COLO668 (cell line): ENCODE measurements around the gene CD99L2.

ENCODE experiments used
- DNase-seq: peaks from one replicate; lab custom pipeline; 2025; ENCODE audit not compliant: unreplicated experiment; lab: John Stamatoyannopoulos, UW

Gene CD99L2, protein sequence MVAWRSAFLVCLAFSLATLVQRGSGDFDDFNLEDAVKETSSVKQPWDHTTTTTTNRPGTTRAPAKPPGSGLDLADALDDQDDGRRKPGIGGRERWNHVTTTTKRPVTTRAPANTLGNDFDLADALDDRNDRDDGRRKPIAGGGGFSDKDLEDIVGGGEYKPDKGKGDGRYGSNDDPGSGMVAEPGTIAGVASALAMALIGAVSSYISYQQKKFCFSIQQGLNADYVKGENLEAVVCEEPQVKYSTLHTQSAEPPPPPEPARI

DNA sequence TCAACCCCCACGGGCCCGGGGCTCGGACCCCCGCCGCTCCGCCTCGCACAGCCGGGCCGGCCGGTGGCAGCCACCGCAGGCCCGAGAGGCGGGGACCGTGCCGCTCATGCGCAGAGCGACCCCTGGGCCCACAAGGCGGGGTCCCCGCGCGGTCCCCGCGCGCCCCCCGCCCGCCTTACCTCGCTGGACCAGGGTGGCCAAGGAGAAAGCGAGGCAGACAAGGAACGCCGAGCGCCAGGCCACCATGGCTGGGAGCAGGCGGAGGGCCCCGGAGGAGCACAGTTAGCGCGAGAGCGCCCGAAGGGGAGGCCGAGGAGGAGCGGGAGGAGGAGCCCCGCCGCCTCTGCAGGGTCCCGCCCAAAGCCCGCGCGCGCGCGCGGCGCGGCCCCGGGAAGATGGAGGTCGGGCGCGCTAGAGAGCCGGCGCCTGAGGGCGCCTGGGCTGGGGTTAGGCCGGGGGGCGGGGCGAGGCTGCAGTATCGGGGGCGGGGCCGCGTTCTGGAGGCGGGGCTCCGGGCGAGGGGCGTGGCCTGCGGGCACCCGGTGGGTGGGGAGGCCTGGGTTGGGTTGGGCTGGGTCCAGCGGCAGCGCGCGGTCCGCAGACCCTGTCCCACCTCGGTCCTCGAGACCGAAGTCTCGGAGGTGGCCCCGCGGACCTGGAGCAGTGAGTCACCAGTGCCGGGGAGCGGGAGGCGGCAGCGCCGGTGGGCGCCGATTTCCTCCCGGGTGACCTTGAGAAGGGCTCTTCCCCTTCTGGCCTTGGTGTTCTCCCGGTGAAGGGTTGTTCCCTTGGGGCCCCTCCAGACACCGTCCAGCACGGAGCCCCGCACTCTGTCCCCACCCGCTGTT is at the start of gene CD99L2:
Gene CD99L2, minus strand, starts transcription at position 326 of the 848 bp plus-strand sequence. Its CDS starts 80 bp downstream, at position 246.
- DNase-seq = peak; percentile 98

DNA sequence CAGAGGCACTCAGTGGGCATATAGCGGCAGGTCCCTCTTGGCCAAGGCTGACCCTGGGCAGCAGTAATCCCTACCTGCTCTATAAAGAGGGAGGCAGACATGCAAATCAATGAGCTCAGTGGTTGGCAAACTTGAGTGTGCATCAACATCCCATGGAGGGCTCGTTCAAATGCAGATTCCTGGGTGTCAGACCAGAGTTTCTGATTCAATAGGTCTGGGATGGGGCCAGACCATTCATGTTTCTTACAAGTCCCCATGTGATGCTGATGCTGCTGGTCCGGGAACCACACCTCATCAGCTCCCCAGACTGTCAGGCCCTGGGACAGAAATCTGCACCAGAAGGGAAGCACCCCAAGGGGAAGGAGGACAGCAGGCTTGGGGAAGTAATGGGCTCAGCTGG is 45.8 kb upstream of the CD99L2 start:
- no peak for DNase-seq

DNA sequence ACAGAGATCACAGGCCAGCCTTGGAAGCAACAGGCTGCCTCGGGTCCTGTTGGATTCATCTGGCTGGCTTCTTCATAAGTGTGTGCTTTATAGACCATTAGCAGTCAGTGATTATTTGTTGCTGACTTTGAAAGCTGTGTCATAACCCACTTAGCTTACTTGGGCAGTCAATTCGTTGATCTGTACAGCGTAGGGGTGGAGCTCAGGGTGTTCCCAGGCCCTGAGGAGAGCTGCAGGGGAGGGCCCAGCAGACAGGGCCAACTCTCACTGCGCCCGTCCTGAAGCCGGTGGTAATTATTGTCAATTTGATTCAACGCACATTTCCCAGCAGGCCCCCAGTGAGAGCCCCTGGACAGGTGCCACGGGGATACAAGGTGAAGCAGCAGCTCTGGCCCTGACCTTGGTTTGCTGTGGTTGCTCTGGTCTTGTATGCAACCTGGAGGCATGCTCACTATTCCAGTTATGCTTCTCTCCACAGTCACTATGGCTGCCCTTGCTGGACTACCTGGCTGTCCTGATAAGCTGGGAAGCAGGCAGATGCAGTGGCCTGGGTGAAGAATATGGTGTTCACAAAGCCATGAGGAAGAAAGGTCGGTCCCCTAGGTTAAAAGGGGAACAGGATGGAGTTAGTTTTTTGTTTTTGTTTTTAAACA is 44.6 kb upstream of the CD99L2 start:
- no peak for DNase-seq

DNA sequence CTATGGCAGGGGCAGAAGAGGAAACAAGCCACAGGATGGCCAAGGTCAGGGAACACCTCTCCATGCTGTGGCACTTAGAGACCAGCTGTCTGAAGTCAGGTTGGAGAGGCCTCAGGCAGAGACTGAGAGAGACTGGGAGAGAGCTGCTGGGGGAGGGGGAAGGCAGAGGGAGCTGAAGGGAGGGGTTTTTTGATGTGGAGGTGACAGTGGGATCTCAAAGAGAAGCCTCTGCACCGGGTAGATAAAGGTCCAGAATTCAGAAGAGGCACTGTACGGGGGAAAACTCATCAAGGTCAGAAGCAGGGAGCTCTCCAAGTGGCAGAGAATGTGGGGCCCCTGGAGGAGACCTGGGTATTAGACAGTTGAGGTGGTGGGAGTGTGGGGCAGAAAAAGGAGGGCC is 43.1 kb upstream of the CD99L2 start:
- DNase-seq = no peak

DNA sequence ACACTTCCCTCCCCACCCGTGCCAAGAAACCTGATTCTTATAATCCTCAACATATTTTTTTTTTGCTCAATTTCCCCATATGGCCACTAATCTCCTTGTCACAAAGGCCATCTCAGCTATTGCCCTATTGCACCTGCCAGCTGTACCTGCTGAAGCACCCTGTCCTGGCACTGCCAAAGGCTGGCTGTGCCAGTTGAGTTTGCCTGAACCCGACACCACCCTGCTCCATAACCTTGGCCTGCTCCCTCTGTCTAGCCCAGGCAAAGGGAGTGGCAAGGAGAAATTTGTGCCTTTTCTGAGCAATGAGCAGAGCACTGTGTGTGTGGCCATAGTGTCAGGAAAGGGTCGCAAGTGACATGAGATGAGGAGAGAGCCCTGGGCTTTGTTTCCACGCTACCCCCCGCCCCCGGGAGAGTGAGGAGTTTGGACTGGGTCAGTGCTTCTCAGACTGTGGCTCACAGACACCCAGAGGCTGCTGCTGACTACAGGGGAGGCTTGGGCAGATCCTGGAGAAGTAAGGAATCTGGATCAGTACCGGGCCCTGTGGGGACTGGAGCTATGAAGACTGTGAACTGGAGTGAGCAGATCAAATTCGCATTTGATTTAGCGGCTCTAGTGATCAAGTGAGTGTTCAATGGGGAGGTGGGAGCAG is 42.5 kb upstream of the CD99L2 start:
- no peak for DNase-seq

DNA sequence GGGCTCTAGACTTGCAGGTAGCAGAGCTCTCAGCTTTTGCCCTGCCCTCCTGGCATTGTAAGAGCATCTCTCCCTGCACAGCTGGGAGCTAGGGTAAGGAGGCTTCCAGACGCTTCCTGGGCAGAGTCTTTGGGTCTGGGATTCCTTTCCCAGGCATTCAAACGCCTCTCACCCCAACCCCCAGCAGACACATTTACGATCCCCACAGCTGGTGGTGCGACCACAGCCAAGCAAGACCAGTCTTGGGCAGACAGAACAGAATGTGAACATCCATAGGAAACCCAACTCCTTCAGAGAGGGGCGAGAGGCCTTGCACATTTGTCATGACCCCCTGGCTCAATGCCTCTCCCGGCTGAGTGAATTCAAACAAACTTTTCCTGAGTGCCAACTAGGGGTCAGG is 38.1 kb upstream of the CD99L2 start:
- no peak for DNase-seq

DNA sequence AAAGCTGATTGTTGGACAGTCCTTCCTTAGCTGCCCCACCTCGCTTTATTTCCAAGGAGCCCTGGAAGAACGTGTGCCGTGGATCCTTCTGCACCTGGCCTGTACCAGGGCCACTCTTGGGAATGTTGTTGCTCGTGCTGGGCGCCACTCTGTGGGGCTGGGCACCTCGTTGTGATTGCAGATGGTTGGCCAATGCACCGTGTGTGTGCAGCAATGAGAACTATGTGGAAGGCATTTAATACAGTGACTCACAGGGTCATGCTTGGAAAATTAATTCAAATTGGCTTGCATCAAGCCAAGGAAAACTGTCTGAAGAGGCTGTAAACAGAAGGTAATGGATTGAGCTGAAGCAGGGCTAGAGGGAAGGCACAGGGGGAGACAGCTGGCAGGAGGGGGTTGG is 37.0 kb upstream of the CD99L2 start:
- no peak for DNase-seq

DNA sequence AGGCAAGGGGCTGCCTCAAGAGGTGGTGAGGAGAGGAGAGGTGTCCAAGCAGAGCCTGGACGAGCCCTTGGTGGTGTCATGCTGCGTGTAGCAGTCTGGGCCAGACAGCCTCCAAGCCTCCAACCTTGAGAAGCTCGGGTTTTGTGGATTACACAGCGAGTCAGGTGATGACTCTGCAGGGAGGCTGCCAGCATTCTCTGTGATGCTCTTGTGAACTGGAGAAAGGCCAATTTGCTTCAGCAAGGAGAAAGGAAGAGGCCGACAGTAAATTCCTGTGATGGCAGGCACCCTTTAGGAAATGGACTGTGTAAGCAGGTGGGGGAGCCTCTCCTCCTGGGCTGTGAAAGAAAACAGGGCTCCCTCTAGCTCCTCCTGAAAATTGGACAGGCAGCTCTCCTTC is 36.0 kb upstream of the CD99L2 start:
- DNase-seq = no peak

DNA sequence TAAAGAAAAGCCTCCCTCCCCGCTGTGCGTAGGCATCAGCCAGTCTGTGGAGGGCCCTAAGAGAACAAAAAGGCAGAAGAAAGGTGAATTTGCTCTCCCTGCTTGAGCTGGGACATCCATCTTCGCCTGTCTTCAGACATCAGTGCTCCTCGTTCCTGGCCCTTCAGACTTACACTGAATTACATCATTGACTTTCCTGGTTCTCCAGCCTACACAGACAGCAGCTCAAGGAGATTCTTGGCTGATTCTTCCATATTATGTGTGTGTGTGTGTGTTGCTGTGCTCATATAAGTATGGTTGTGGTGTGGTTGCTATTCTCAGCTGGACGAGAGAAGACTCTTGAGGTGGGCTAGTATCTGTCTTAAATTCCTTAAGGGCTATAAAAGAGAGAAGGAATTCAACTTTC is 35.5 kb upstream of the CD99L2 start:
- DNase-seq = no peak

DNA sequence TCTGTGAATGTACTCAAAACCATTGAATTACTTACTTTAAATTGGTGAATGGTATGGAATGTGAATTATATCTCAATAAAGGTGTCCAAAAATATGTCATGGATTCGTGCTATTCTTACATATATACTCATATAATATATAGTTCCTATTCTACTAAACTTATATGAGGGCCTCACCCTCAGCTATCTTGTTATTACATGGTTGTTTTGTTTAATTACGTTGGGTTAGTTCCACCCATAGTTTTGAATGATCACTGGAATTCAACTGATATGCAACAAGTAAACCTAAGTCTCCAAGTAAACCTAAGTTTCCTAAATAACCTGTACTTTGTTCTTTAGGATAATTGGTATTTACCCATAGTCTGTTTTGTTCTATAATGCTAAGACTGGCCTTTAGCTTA is 30.6 kb upstream of the CD99L2 start:
- no peak for DNase-seq

DNA sequence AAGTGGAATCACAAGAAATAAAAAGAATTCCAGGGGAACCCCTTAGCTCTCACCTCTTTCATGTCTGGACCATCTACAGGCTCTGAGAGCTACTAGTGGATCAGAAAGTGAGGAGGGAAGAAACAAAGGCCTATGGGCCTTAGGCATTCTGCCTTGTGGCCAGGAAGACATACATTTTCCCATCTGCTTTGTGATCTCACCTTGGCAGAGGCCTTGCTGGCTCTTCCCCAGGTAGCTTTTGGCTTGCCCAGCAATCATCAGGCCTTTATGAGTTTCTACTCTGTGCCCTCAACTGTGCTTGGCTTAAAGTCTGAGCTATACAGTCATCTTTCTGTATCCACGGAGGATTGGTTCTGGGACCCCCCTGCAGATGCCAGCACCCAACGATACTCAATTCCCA is 28.3 kb upstream of the CD99L2 start:
- no peak for DNase-seq

DNA sequence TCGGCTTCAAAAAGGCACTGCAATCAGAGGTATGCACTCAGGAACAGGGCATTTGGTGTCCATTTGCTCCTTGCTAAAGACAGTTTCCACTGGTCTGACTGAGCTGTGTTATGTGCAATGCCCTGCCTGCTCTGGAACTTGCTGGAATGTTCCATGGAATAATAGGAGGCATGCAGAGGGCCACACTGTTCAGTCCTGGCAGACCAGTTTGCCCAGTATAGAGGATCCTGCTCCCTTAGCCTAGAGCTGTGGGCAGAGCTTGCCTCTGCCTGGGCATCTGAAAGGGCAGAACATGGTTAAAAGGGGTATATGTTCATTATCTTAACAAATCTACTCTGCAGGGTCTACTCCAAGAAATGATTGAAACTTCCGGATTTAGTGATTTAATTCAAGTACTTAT is 27.8 kb upstream of the CD99L2 start:
- DNase-seq = no peak

DNA sequence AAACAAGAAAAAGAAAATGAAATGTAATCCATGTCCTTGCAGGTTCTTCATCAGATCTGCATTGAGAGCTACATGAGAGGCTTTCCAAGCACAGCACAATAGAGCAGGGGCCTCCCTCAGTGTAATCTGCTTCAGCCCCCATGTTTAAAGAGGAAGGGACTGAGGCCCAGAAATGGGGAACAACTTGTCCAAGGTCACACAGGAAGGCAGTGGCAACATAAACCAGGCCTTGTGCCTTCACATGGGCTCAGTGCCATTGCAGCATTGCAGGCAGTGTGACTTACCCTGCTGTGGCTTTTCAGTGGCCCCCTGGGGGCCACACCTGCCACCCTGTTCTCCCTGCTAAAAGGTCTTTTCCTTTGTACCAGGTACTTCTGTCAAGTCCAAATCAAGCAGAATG is 20.9 kb upstream of the CD99L2 start:
- DNase-seq = no peak

DNA sequence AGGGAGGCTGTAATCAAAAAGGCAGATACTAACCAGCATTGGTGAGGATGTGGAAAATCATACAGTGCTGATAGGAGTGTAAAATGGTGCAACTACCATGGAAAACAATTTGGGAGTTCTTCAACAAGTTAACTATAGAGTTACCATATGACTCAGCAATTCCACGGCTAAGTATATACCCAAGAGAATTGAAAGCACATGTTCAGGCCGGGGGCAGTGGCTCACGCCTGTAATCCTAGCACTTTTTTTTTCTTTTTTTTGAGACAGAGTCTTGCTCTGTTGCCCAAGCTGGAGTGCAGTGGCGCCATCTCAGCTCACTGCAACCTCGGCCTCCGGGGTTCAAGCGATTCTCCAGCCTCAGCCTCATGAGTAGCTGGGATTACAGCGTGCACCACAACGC is 15.0 kb upstream of the CD99L2 start:
- no peak for DNase-seq

DNA sequence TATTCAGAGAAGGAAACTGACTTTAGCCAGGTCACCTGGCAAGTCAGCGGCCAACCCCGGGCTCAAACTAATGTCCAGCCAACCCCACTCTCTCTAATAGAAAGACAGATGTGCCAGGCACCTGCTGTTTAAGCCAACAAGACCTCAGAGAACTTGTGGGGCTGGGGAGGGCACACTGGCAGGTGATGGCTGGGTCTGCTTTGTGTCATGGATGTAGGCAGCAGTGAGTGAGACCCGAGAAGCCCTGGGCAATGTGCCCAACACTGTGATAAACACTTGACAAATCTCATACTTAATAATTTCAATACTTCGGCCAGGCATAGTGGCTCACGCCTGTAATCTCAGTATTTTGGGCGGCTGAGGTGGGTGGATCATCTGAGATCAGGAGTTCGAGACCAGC is 9.0 kb upstream of the CD99L2 start:
- DNase-seq = peak; percentile 29

DNA sequence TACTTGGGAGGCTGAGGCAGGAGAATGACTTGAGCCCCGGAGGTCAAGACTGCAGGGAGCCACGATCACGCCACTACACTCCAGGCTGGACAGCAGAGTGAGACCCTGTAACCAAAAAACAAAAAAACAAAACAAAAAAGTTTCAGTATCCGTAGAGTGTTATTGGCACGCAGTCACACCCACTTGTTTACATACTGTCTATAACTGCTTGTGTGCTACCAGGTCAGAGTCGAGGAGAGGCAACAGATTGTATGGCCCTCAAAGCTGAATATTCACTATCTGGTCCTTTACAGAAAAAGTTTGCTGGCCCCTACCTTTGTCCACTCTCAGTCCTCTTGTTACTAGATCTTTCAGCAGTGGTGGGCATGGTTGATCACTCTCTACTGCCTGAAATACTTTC is 8.2 kb upstream of the CD99L2 start:
- DNase-seq = no peak

DNA sequence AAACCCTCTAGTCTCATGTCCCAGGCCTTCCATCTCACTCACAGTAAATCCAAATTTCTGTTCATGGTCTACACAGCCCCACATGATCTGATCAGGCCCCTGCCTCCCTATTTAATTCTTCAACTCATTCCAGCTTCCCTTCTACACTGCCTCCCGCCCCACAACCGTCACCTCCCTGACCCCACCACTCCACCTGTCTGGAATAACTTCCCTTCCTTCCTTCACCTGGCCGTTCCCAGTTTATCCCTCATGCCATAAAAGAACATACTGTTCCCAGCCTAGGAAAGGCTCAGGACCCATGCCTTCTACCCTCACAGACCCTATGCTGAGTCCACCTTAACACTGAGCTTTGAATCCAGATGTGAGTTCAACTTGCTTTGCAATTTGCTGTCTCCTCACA is 6.8 kb upstream of the CD99L2 start:
- DNase-seq = no peak

DNA sequence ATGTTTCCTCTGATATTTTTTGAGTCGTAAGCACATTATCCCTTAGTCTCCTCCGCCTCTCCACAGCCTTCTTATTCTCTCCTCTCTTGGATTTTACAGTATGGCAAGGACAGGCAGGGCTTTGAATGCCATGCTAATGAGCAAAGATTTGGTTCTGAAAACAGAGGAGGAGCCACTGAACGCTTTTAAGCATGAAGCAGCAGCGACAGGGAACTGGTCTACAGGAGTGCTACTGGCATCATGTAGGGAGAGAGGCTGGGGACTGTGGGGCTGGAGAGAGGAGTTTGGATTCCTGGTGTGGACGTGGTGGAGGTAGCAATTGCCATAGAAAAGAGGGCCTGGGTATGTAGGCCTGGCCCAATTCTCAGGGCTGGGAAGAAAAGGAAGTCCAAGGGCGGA is 4.6 kb upstream of the CD99L2 start:
- no peak for DNase-seq

DNA sequence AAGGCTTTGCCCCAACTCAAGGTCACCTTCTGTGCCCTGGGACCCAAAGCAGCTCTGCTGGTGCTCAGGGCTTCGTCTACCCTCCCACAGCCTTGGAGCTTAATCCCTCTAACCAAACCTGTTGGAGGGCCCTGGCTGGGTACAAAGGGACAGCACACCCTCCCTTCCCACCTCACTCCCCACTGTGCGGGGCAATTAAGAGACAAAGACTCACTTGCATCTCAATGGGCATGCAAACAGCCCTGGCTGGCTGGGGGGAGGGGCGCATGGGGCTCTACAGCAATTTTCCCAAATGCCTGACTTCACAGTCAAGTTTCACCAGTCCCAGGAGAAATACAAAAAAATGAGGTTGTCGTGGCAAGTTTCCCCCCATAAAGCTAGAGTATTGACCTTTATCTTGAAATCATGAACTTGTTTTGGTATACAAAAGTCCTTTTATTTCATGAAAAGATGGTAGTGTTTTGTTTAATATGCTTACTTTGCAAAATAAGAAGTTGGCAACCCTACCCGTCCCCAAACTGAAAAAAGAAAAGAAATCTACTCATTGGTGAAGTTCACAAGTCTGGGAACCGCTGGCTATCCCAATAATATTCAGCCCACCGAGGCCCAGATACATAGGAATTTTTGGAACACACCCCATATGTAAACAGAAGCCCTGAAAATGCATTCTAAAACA is 4.1 kb upstream of the CD99L2 start:
- peak; percentile 39 for DNase-seq

DNA sequence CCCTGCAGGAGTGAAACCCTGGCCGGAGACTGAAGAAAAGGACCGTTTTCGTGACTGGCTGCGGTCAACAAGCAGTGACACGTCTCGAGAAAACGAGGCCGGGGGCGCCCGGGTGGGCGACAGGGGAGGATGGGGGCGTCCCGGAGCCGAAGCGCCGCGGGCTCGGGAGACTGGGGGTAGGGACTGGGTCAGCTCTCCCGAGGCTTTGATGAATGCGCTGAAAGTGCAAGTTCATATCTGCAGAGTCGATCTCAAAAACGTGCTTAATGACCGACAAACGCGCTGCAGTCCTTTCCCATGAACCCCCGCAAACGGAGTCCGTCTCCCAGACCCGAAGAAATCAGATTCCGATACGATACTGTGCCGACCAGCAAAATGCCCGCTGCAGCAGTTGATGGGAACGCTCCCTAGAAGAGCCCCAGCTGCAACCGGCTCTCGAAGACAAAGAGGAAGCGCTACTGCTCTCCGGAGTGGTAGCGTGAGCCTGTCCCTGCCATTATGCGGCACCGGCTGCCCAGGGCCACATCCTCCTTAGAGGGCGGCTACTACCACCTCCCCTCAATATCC is 806 bp upstream of the CD99L2 start:
- DNase-seq = peak; percentile 71
